ENCODE data around the gene CHCT1. TPM values are rescaled to one million over a fixed set of nuclear protein-coding genes. Genes with fewer than 3 reads are reported as not detected.

Gene CHCT1
- total and polyA plus RNA-seq, 2 of the 8 experiments (the other 6 are each of a cell fraction or from before 2014, with no cell fraction given): 0.06 TPM; not detected in 1

DNA sequence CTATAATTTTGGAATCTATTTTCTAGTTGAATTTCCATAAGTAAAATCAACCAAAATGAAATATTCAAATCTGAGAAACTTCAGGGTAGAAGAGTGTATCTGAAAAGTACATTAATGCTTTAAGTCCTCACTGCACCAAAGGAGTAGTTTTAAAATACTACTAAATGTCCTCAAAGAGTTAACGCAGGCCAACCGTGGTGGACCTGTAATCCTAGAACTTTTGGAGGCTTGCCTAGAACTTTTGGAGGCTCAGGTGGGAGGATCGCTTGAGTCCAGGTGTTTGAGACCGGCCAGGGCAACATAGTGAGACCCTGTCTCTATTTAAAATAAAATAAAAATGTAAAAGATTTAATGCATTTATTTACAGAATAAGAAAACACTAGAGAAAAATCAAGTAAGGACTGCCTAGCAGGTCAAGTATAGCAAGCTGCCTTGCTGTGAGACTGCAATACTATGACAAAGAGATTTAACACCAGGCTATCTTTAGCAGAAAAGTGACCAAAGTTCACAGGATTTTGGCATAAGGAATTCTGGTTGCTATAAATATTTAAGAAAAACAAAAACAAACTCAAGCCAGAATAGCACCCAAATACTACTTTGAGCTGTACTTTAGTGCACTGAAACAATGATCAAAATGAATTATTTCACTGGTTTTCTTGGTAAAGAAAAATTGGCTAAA lies 41.0 kb downstream of the CHCT1 start (continued):
- TF ChIP-seq KDM4A (IDR thresholded peaks at IDR 0.05; ENCODE audit: low read depth, low read length, severe bottlenecking) (no peak), GTF2F1 (IDR thresholded peaks at IDR 0.05; ENCODE audit: borderline replicate concordance, low read depth, low read length) (no peak), TAF7 (optimal IDR thresholded peaks at IDR 0.05; ENCODE audit: borderline replicate concordance, low read depth, low read length) (no peak), RAD21 (IDR thresholded peaks at IDR 0.05 in 1 of 2, conservative IDR thresholded peaks at IDR 0.05 in 1 of 2; ENCODE audit: low read depth in 2 of 2, low read length in 2 of 2) (no peak)

Measured in H1 (cell line).